A549 treated with dexamethasone at 1 μM for 4 hours (cell line): ENCODE measurements around the gene DIPK2A. TPM values are rescaled to one million over a fixed set of nuclear protein-coding genes. Genes with fewer than 3 reads are reported as not detected.

Source experiments
- total RNA-seq: library from RNA; stranded (reverse); fragments of 200-300 nt; extraction: Qiagen RNA extraction; gene quantifications from 5 replicates; pipeline ENCODE4 v1.2.3, GENCODE V29; 2022

DIPK2A gene
- total RNA-seq: 4.3 to 7.3 TPM (median 5.8 TPM) in 5 replicates

GRCh38 chr3:143971359-143972154 is at the start of gene DIPK2A:
Gene DIPK2A (plus strand): TSS chr3:143971823. CDS start chr3:143972333, 510 bp downstream.

Other genes starting within 250 kb of the DIPK2A start
- gene SLC9A9, start 123.4 kb upstream of the DIPK2A start, total RNA-seq: 0.07 to 0.40 TPM (median 0.27 TPM) in 5 replicates